Common myeloid progenitor, CD34-positive (primary cell): Measurements from ENCODE around the gene LHFPL2.

ENCODE experiments used
- CTCF ChIA-PET: fragments of 350-600 bp; sonication (Branson Sonifier 250); formaldehyde crosslinking; loops from one replicate; lab custom pipeline; 2021; ENCODE audit warnings: antibody characterized with exemption; lab: Charles Lee
- POLR2A ChIA-PET: fragments of 350-600 bp; sonication (Branson Sonifier 250); formaldehyde crosslinking; loops from one replicate; lab custom pipeline; 2021; ENCODE audit warnings: antibody characterized with exemption; lab: Charles Lee
- DNase-seq, 3 donors: peaks; one replicate each; pipeline versions ENCODE4 v3.0.0 to v3.0.0-alpha.2; 2013
- H3K27ac ChIP-seq, 2 experiments: 1 replicate in 1 of 2; 2 replicates in 1 of 2; pipeline ENCODE4 v1.7.0; 2013; ENCODE audit warnings: inconsistent platforms in 2 of 2, low read length in 2 of 2, mild to moderate bottlenecking in 2 of 2, low read depth in 1 of 2, moderate library complexity in 1 of 2; ENCODE audit not compliant: severe bottlenecking in 2 of 2, insufficient read depth in 1 of 2, poor library complexity in 1 of 2
- H3K27me3 ChIP-seq, 5 experiments: replicated peaks in 2 of 5; 1 replicate in 3 of 5; 2 replicates in 2 of 5; pipeline versions ENCODE4 v1.6.1 to v1.7.0; 2013; ENCODE audit warnings: low read length in 4 of 5, mild to moderate bottlenecking in 2 of 5, moderate library complexity in 2 of 5, inconsistent platforms in 1 of 5; ENCODE audit not compliant: insufficient read depth in 5 of 5, control insufficient read depth in 4 of 5
- H3K36me3 ChIP-seq, 4 experiments: 1 replicate in 2 of 4; 2 replicates in 2 of 4; pipeline versions ENCODE4 v1.6.1 to v1.7.0; 2013; ENCODE audit warnings: low read length in 3 of 4, control low read depth in 1 of 4, mild to moderate bottlenecking in 1 of 4; ENCODE audit not compliant: control insufficient read depth in 4 of 4, insufficient read depth in 4 of 4
- H3K4me1 ChIP-seq, 4 experiments: 1 replicate in 3 of 4; 2 replicates in 1 of 4; pipeline versions ENCODE4 v1.6.1 to v1.7.1; 2013; ENCODE audit warnings: low read length in 3 of 4, mild to moderate bottlenecking in 3 of 4, control low read depth in 1 of 4, inconsistent platforms in 1 of 4, moderate library complexity in 1 of 4; ENCODE audit not compliant: control insufficient read depth in 4 of 4, insufficient read depth in 4 of 4; ENCODE audit errors: control extremely low read depth in 1 of 4
- H3K4me3 ChIP-seq, 7 experiments: 1 replicate in 4 of 7; 2 replicates in 3 of 7; pipeline versions ENCODE4 v1.5.1 to v1.7.0; 2013; ENCODE audit warnings: mild to moderate bottlenecking in 7 of 7, low read length in 6 of 7, moderate library complexity in 6 of 7, inconsistent platforms in 2 of 7, low read depth in 2 of 7, control low read depth in 1 of 7; ENCODE audit not compliant: insufficient read depth in 4 of 7, control insufficient read depth in 1 of 7; ENCODE audit errors: extremely low read depth in 1 of 7
- H3K9me3 ChIP-seq, 5 experiments: 1 replicate in 4 of 5; 2 replicates in 1 of 5; pipeline versions ENCODE4 v1.6.1 to v1.7.1; 2013; ENCODE audit warnings: low read length in 4 of 5, mild to moderate bottlenecking in 2 of 5, inconsistent platforms in 1 of 5, low read depth in 1 of 5, moderate library complexity in 1 of 5; ENCODE audit not compliant: control insufficient read depth in 4 of 5, insufficient read depth in 2 of 5; ENCODE audit errors: control extremely low read depth in 1 of 5
- WGBS: methylation state at CpG from one replicate; pipeline ENCODE4 v1.1.5; 2013; ENCODE audit not compliant: insufficient coverage; 5-methylcytosine and 5-hydroxymethylcytosine counted together

Gene LHFPL2

GRCh38 chr5:78650531-78650930 lies 2.0 kb upstream of the LHFPL2 start:
- Histone ChIP-seq H3K9me3 (no peaks in the 10 kb centered on the region), H3K4me1 (peaks cover 14 to 26% (median 20%) of the 10 kb centered on the region in 4 experiments), H3K4me3 (no peak overlapping the region), H3K27me3 (peaks cover 13 to 46% (median 20%) of the 10 kb centered on the region in 5 experiments), H3K27ac (no peak overlapping the region), H3K36me3 (no peaks in the 10 kb centered on the region)
- CTCF ChIA-PET = interaction anchor here (1.2 kb wide), 1 partner anchor 19 kb away, joined by 3 read pairs; no protein-coding TSS in a partner anchor
- DNase-seq = no peak
- POLR2A ChIA-PET = no interaction called here
- WGBS = no CpG with 5 or more reads among the region's 1 CpG

- no peaks in the 10 kb centered on the region for H3K9me3 ChIP-seq
- ChIA-PET POLR2A (no interaction called here), CTCF (interaction anchor here (1.2 kb wide), 1 partner anchor 18 kb away, joined by 3 read pairs; no protein-coding TSS in a partner anchor)
- DNase-seq = no peak
- no peak overlapping the region for H3K27ac ChIP-seq
- no peak overlapping the region for H3K4me3 ChIP-seq
- H3K36me3 ChIP-seq = no peaks in the 10 kb centered on the region
- peaks cover 13 to 51% (median 23%) of the 10 kb centered on the region in 5 experiments for H3K27me3 ChIP-seq
- H3K4me1 ChIP-seq = peaks cover 14 to 26% (median 20%) of the 10 kb centered on the region in 4 experiments
- WGBS = 96% methylated on average over 9 of the region's 10 CpGs
Observed at GRCh38 chr5:78649861-78650496, 1.4 kb upstream of the LHFPL2 start.

GRCh38 chr5:78649211-78649695 lies 681 bp upstream of the LHFPL2 start:
- H3K27me3 ChIP-seq = peaks cover 13 to 56% (median 24%) of the 10 kb centered on the region in 5 experiments
- no peaks in the 10 kb centered on the region for H3K36me3 ChIP-seq
- DNase-seq = no peak
- WGBS = 21% methylated on average over 22 of the region's 23 CpGs
- H3K4me1 ChIP-seq = peaks cover 14 to 26% (median 20%) of the 10 kb centered on the region in 4 experiments
- ChIA-PET CTCF (interaction anchor here (1.6 kb wide), 1 partner anchor 26 kb away, joined by 4 read pairs; no protein-coding TSS in a partner anchor), POLR2A (interaction anchor here (0.6 kb wide), 1 partner anchor 257 kb away, joined by 4 read pairs; no protein-coding TSS in a partner anchor)
- H3K27ac ChIP-seq = no peak overlapping the region
- H3K9me3 ChIP-seq = no peaks in the 10 kb centered on the region
- H3K4me3 ChIP-seq = peak overlapping the region; percentile 34 to 74 (median 62)

GRCh38 chr5:78647838-78648358 lies 674 bp downstream of the LHFPL2 start:
- ChIA-PET POLR2A (interaction anchor here (0.6 kb wide), 1 partner anchor 171 kb away, joined by 4 read pairs; no protein-coding TSS in a partner anchor), CTCF (interaction anchor here (0.9 to 1.6 kb wide), 3 partner anchors 27 to 129 kb away, joined by 3 to 4 read pairs (median 3); no protein-coding TSS in a partner anchor)
- Histone ChIP-seq H3K4me1 (peaks cover 14 to 26% (median 20%) of the 10 kb centered on the region in 4 experiments), H3K27me3 (peaks cover 13 to 61% (median 24%) of the 10 kb centered on the region in 5 experiments), H3K36me3 (no peaks in the 10 kb centered on the region), H3K27ac (no peak overlapping the region), H3K9me3 (no peaks in the 10 kb centered on the region), H3K4me3 (peak overlapping the region; percentile 35 to 74 (median 67))
- WGBS = under 1% methylated on average over 35 of the region's 47 CpGs
- DNase-seq = no peak

GRCh38 chr5:78647351-78647818 lies 1.2 kb downstream of the LHFPL2 start:
- H3K9me3 ChIP-seq = no peaks in the 10 kb centered on the region
- H3K4me3 ChIP-seq = peak overlapping the region in 6 of 7 experiments; percentile 33 to 74 (median 69)
- H3K36me3 ChIP-seq = no peaks in the 10 kb centered on the region
- no peak overlapping the region for H3K27ac ChIP-seq
- ChIA-PET CTCF (interaction anchor here (0.9 to 1.6 kb wide), 3 partner anchors 28 to 130 kb away, joined by 3 to 4 read pairs (median 3); no protein-coding TSS in a partner anchor), POLR2A (interaction anchor here (0.6 kb wide), 1 partner anchor 170 kb away, joined by 4 read pairs; no protein-coding TSS in a partner anchor)
- WGBS = 1% methylated on average over 13 of the region's 17 CpGs
- peaks cover 14 to 26% (median 20%) of the 10 kb centered on the region in 4 experiments for H3K4me1 ChIP-seq
- DNase-seq = peak in 2 of 3 donors; percentile 45 to 59
- peaks cover 13 to 66% (median 24%) of the 10 kb centered on the region in 5 experiments for H3K27me3 ChIP-seq

GRCh38 chr5:78644741-78645300 lies 3.8 kb downstream of the LHFPL2 start:
- no peak for DNase-seq
- POLR2A ChIA-PET = no interaction called here
- H3K27ac ChIP-seq = no peak overlapping the region
- no peaks in the 10 kb centered on the region for H3K36me3 ChIP-seq
- H3K4me3 ChIP-seq = no peak overlapping the region
- H3K4me1 ChIP-seq = peaks cover 14 to 26% (median 20%) of the 10 kb centered on the region in 4 experiments
- peaks cover 13 to 70% (median 24%) of the 10 kb centered on the region in 5 experiments for H3K27me3 ChIP-seq
- 75% methylated on average over 2 of the region's 2 CpGs for WGBS
- CTCF ChIA-PET = interaction anchor here (1.6 kb wide), 1 partner anchor 17 kb away, joined by 3 read pairs; no protein-coding TSS in a partner anchor
- no peaks in the 10 kb centered on the region for H3K9me3 ChIP-seq
